HepG2 (cell line): ENCODE results near the gene CAPN10. TPM values are rescaled to one million over a fixed set of nuclear protein-coding genes. Genes with fewer than 3 reads are reported as not detected.

Experiments
- ATM ChIP-seq: fragments of 450-650 bp; IDR thresholded peaks from 2 replicates; pipeline ENCODE4 v1.7.1; 2017; ENCODE audit warnings: mild to moderate bottlenecking, borderline replicate concordance
- CCDC6 ChIP-seq: sonication (generic); formaldehyde crosslinking; IDR thresholded peaks from 2 replicates; pipeline ENCODE4 v1.8.1; 2022; ENCODE audit warnings: mild to moderate bottlenecking, missing genetic modification reagents, moderate library complexity
- DRAP1 ChIP-seq: IDR thresholded peaks from 2 replicates; pipeline ENCODE4 v1.6.1; 2016; ENCODE audit warnings: missing genetic modification reagents, missing compliant biosample characterization
- HNRNPUL1 ChIP-seq: fragments of 200-400 bp; formaldehyde crosslinking; IDR thresholded peaks from 2 replicates; pipeline ENCODE4 v1.6.1; 2017; ENCODE audit warnings: low read depth, mild to moderate bottlenecking, low read length, moderate library complexity
- HOXA9 ChIP-seq: sonication (generic); formaldehyde crosslinking; IDR thresholded peaks from 2 replicates; pipeline ENCODE4 v1.8.1; 2022; ENCODE audit warnings: missing genetic modification reagents, mild to moderate bottlenecking, moderate library complexity, borderline replicate concordance
- KAT7 ChIP-seq: IDR thresholded peaks from 2 replicates; pipeline ENCODE4 v1.6.1; 2018; ENCODE audit warnings: borderline replicate concordance, missing compliant biosample characterization
- KLF15 ChIP-seq: sonication (generic); formaldehyde crosslinking; IDR thresholded peaks from 2 replicates; pipeline ENCODE4 v1.8.1; 2023; ENCODE audit warnings: borderline replicate concordance, mild to moderate bottlenecking, inconsistent platforms, missing genetic modification reagents, mixed read lengths
- NFATC3 ChIP-seq: sonication (generic); formaldehyde crosslinking; IDR thresholded peaks from 2 replicates; pipeline ENCODE4 v1.5.1; 2020; ENCODE audit warnings: mild to moderate bottlenecking, missing genetic modification reagents
- NFIC ChIP-seq: IDR thresholded peaks from 2 replicates; pipeline ENCODE4 v1.6.1; 2012; ENCODE audit warnings: mild to moderate bottlenecking, low read length, inconsistent platforms
- SATB2 ChIP-seq: sonication (generic); formaldehyde crosslinking; IDR thresholded peaks from 2 replicates; pipeline ENCODE4 v1.5.0; 2020; ENCODE audit warnings: missing genetic modification reagents
- SCMH1 ChIP-seq: sonication (generic); formaldehyde crosslinking; IDR thresholded peaks from 2 replicates; pipeline ENCODE4 v1.9.0; 2021; ENCODE audit warnings: missing genetic modification reagents, mild to moderate bottlenecking, borderline replicate concordance
- TCF7 ChIP-seq: sonication (generic); IDR thresholded peaks from 2 replicates; pipeline ENCODE4 v1.6.1; 2016; ENCODE audit warnings: antibody characterized with exemption, low read depth
- XBP1 ChIP-seq: sonication (generic); formaldehyde crosslinking; IDR thresholded peaks from 2 replicates; pipeline ENCODE4 v1.5.0; 2020; ENCODE audit warnings: missing genetic modification reagents
- ZBED4 ChIP-seq: sonication (generic); formaldehyde crosslinking; IDR thresholded peaks from 2 replicates; pipeline ENCODE4 v1.4.0; 2020; ENCODE audit warnings: missing genetic modification reagents, borderline replicate concordance
- ZFP62 ChIP-seq: sonication (generic); formaldehyde crosslinking; IDR thresholded peaks from 2 replicates; pipeline ENCODE4 v1.4.0; 2020; ENCODE audit warnings: missing genetic modification reagents
- ZNF772 ChIP-seq: sonication (generic); formaldehyde crosslinking; IDR thresholded peaks from 2 replicates; pipeline ENCODE4 v1.5.0; 2020; ENCODE audit warnings: mild to moderate bottlenecking, missing genetic modification reagents
- ZNF780A ChIP-seq: sonication (generic); formaldehyde crosslinking; IDR thresholded peaks from 2 replicates; pipeline ENCODE4 v1.8.0; 2022; ENCODE audit warnings: mild to moderate bottlenecking, missing genetic modification reagents, moderate library complexity
- ZNF841 ChIP-seq: sonication (generic); formaldehyde crosslinking; IDR thresholded peaks from 2 replicates; pipeline ENCODE4 v1.8.1; 2023; ENCODE audit warnings: missing genetic modification reagents, borderline replicate concordance
- ZNF883 ChIP-seq: sonication (generic); formaldehyde crosslinking; IDR thresholded peaks from 2 replicates; pipeline ENCODE4 v1.5.1; 2020; ENCODE audit warnings: mild to moderate bottlenecking, missing genetic modification reagents; ENCODE audit errors: not compliant biosample characterization
- polyA plus RNA-seq, 8 experiments: library from polyadenylated mRNA; depleted of rRNA in 3 of 8; stranded (reverse) in 7 of 8; unstranded in 1 of 8; fragments of >200 nt; fragmentation: Illumina TruSeq in 4 of 8; extraction: Trizol in 4 of 8; gene quantifications; 2 replicates each; pipeline versions ENCODE4 v1.2.1 to v1.2.3, GENCODE V29; 2011 to 2016; ENCODE audit warnings: low read depth in 4 of 8, missing spikeins in 1 of 8, mixed read lengths in 1 of 8; ENCODE audit not compliant: insufficient read depth in 1 of 8
- total RNA-seq, 5 experiments: library from RNA; depleted of rRNA; stranded (reverse); fragments of >200 nt; fragmentation: Illumina TruSeq; extraction: Trizol; gene quantifications; 2 replicates each; pipeline ENCODE4 v1.2.3, GENCODE V29; 2016; ENCODE audit warnings: low read depth in 1 of 5
- TF ChIP-seq, protein P1 (sequence below): sonication (generic); formaldehyde crosslinking; conservative IDR thresholded peaks from 2 replicates; pipeline ENCODE4 v1.8.0; 2022; ENCODE audit warnings: mild to moderate bottlenecking, moderate library complexity, missing genetic modification reagents
- TF ChIP-seq, protein P2 (sequence below): sonication (generic); formaldehyde crosslinking; IDR thresholded peaks from 2 replicates; pipeline ENCODE4 v1.5.1; 2020; ENCODE audit warnings: mild to moderate bottlenecking, missing genetic modification reagents, moderate library complexity

CAPN10 gene
- total and polyA plus RNA-seq, 2 of the 13 experiments (the other 11 are each of a cell fraction or from before 2014, with no cell fraction given): 27.6 to 32.4 TPM

GRCh38 chr2:240626531-240627300 is 40.2 kb downstream of the CAPN10 start (continued):
- TF ChIP-seq SCMH1 (CRISPR knock-in tag) (no peak), HNRNPUL1 (no peak), NFIC (no peak), CCDC6 (CRISPR knock-in tag) (no peak), DRAP1 (peak; percentile 63; the same call in 1 of the 2 replicates), ZNF772 (peak; percentile 69; the same call in 1 of the 2 replicates), SATB2 (CRISPR knock-in tag) (peak; percentile 71; the same call in 1 of the 2 replicates), ATM (no peak), HOXA9 (no peak), NFATC3 (CRISPR knock-in tag) (no peak), ZNF841 (no peak), ZNF780A (CRISPR knock-in tag) (no peak), TCF7 (peak; percentile 25; the same call in 1 of the 2 replicates), ZNF883 (no peak), XBP1 (0 out of 2 replicates have a peak, but pooled peaks have one; percentile 24), ZBED4 (CRISPR knock-in tag) (peak; percentile 57; the same call in 1 of the 2 replicates), KLF15 (CRISPR knock-in tag) (no peak; the same call in 1 of the 2 replicates), ZFP62 (CRISPR knock-in tag) (no peak), KAT7 (no peak)
- TF ChIP-seq, protein P1, sequence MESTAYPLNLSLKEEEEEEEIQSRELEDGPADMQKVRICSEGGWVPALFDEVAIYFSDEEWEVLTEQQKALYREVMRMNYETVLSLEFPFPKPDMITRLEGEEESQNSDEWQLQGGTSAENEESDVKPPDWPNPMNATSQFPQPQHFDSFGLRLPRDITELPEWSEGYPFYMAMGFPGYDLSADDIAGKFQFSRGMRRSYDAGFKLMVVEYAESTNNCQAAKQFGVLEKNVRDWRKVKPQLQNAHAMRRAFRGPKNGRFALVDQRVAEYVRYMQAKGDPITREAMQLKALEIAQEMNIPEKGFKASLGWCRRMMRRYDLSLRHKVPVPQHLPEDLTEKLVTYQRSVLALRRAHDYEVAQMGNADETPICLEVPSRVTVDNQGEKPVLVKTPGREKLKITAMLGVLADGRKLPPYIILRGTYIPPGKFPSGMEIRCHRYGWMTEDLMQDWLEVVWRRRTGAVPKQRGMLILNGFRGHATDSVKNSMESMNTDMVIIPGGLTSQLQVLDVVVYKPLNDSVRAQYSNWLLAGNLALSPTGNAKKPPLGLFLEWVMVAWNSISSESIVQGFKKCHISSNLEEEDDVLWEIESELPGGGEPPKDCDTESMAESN: peak; percentile 85
- TF ChIP-seq, protein P2, sequence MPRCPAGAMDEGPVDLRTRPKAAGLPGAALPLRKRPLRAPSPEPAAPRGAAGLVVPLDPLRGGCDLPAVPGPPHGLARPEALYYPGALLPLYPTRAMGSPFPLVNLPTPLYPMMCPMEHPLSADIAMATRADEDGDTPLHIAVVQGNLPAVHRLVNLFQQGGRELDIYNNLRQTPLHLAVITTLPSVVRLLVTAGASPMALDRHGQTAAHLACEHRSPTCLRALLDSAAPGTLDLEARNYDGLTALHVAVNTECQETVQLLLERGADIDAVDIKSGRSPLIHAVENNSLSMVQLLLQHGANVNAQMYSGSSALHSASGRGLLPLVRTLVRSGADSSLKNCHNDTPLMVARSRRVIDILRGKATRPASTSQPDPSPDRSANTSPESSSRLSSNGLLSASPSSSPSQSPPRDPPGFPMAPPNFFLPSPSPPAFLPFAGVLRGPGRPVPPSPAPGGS (CRISPR knock-in tag): peak; percentile 30; the same call in 1 of the 2 replicates
